Common myeloid progenitor, CD34-positive (primary cell): Measurements from ENCODE around the gene ZBED1.

Experiments used
- CTCF ChIA-PET: fragments of 350-600 bp; sonication (Branson Sonifier 250); formaldehyde crosslinking; loops from one replicate; lab custom pipeline; 2021; ENCODE audit warnings: antibody characterized with exemption; lab: Charles Lee
- POLR2A ChIA-PET: fragments of 350-600 bp; sonication (Branson Sonifier 250); formaldehyde crosslinking; loops from one replicate; lab custom pipeline; 2021; ENCODE audit warnings: antibody characterized with exemption; lab: Charles Lee
- DNase-seq, 3 donors: peaks; one replicate each; pipeline versions ENCODE4 v3.0.0 to v3.0.0-alpha.2; 2013
- H3K27ac ChIP-seq, 2 experiments: 1 replicate in 1 of 2; 2 replicates in 1 of 2; pipeline ENCODE4 v1.7.0; 2013; ENCODE audit warnings: inconsistent platforms in 2 of 2, low read length in 2 of 2, mild to moderate bottlenecking in 2 of 2, low read depth in 1 of 2, moderate library complexity in 1 of 2; ENCODE audit not compliant: severe bottlenecking in 2 of 2, insufficient read depth in 1 of 2, poor library complexity in 1 of 2
- H3K27me3 ChIP-seq, 5 experiments: replicated peaks in 2 of 5; 1 replicate in 3 of 5; 2 replicates in 2 of 5; pipeline versions ENCODE4 v1.6.1 to v1.7.0; 2013; ENCODE audit warnings: low read length in 4 of 5, mild to moderate bottlenecking in 2 of 5, moderate library complexity in 2 of 5, inconsistent platforms in 1 of 5; ENCODE audit not compliant: insufficient read depth in 5 of 5, control insufficient read depth in 4 of 5
- H3K36me3 ChIP-seq, 4 experiments: 1 replicate in 2 of 4; 2 replicates in 2 of 4; pipeline versions ENCODE4 v1.6.1 to v1.7.0; 2013; ENCODE audit warnings: low read length in 3 of 4, control low read depth in 1 of 4, mild to moderate bottlenecking in 1 of 4; ENCODE audit not compliant: control insufficient read depth in 4 of 4, insufficient read depth in 4 of 4
- H3K4me1 ChIP-seq, 4 experiments: 1 replicate in 3 of 4; 2 replicates in 1 of 4; pipeline versions ENCODE4 v1.6.1 to v1.7.1; 2013; ENCODE audit warnings: low read length in 3 of 4, mild to moderate bottlenecking in 3 of 4, control low read depth in 1 of 4, inconsistent platforms in 1 of 4, moderate library complexity in 1 of 4; ENCODE audit not compliant: control insufficient read depth in 4 of 4, insufficient read depth in 4 of 4; ENCODE audit errors: control extremely low read depth in 1 of 4
- H3K4me3 ChIP-seq, 7 experiments: 1 replicate in 4 of 7; 2 replicates in 3 of 7; pipeline versions ENCODE4 v1.5.1 to v1.7.0; 2013; ENCODE audit warnings: mild to moderate bottlenecking in 7 of 7, low read length in 6 of 7, moderate library complexity in 6 of 7, inconsistent platforms in 2 of 7, low read depth in 2 of 7, control low read depth in 1 of 7; ENCODE audit not compliant: insufficient read depth in 4 of 7, control insufficient read depth in 1 of 7; ENCODE audit errors: extremely low read depth in 1 of 7
- H3K9me3 ChIP-seq, 5 experiments: 1 replicate in 4 of 5; 2 replicates in 1 of 5; pipeline versions ENCODE4 v1.6.1 to v1.7.1; 2013; ENCODE audit warnings: low read length in 4 of 5, mild to moderate bottlenecking in 2 of 5, inconsistent platforms in 1 of 5, low read depth in 1 of 5, moderate library complexity in 1 of 5; ENCODE audit not compliant: control insufficient read depth in 4 of 5, insufficient read depth in 2 of 5; ENCODE audit errors: control extremely low read depth in 1 of 5
- WGBS: methylation state at CpG from one replicate; pipeline ENCODE4 v1.1.5; 2013; ENCODE audit not compliant: insufficient coverage; 5-methylcytosine and 5-hydroxymethylcytosine counted together

Gene ZBED1

GRCh38 chrX:2497961-2498780 is 2.6 kb downstream of the ZBED1 start:
- H3K4me3 ChIP-seq, result peak overlapping the region in 3 of 7 experiments; percentile 23 to 91 (median 79)
- no peaks in the 10 kb centered on the region for H3K9me3 ChIP-seq
- WGBS, result 88% methylated on average over 5 of the region's 11 CpGs
- H3K27ac ChIP-seq, result peak overlapping the region; percentile 6 to 67
- CTCF ChIA-PET, result no interaction called here
- H3K27me3 ChIP-seq, result no peaks in the 10 kb centered on the region
- H3K4me1 ChIP-seq, result peaks cover 5 to 33% (median 16%) of the 10 kb centered on the region in 4 experiments
- no peak for DNase-seq
- POLR2A ChIA-PET, result no interaction called here
- peaks cover 0 to 14% (median 4%) of the 10 kb centered on the region in 4 experiments for H3K36me3 ChIP-seq

GRCh38 chrX:2495595-2495994 is 5.2 kb downstream of the ZBED1 start:
- DNase-seq, result no peak
- Histone ChIP-seq H3K36me3 (peaks cover 4 to 33% (median 13%) of the 10 kb centered on the region in 4 experiments), H3K9me3 (no peaks in the 10 kb centered on the region), H3K4me1 (peaks cover 5 to 30% (median 16%) of the 10 kb centered on the region in 4 experiments), H3K4me3 (no peak overlapping the region), H3K27me3 (no peaks in the 10 kb centered on the region), H3K27ac (no peak overlapping the region)
- WGBS, result 94% methylated on average over 10 of the region's 14 CpGs
- ChIA-PET CTCF (no interaction called here), POLR2A (no interaction called here)

- Histone ChIP-seq H3K36me3 (peaks cover 13 to 55% (median 40%) of the 10 kb centered on the region in 4 experiments), H3K4me3 (no peak overlapping the region), H3K4me1 (peaks cover 0 to 9% (median 2%) of the 10 kb centered on the region in 4 experiments), H3K27ac (no peak overlapping the region), H3K27me3 (no peaks in the 10 kb centered on the region), H3K9me3 (no peaks in the 10 kb centered on the region)
- WGBS, result 96% methylated on average over 20 of the region's 22 CpGs
- ChIA-PET CTCF (no interaction called here), POLR2A (no interaction called here)
- DNase-seq, result no peak
These were observed 8.1 kb downstream of the ZBED1 start for GRCh38 chrX:2492531-2493218.

- Histone ChIP-seq H3K27me3 (no peaks in the 10 kb centered on the region), H3K36me3 (peaks cover 19 to 66% (median 52%) of the 10 kb centered on the region in 4 experiments), H3K27ac (no peak overlapping the region), H3K4me3 (no peak overlapping the region), H3K9me3 (no peaks in the 10 kb centered on the region), H3K4me1 (no peaks in the 10 kb centered on the region)
- DNase-seq, result no peak
- CTCF ChIA-PET, result no interaction called here
- 94% methylated on average over 22 of the region's 22 CpGs for WGBS
- POLR2A ChIA-PET, result no interaction called here
These were observed 10.1 kb downstream of the ZBED1 start for GRCh38 chrX:2490634-2491033.

- H3K27ac ChIP-seq, result no peak overlapping the region
- no peak for DNase-seq
- H3K4me3 ChIP-seq, result no peak overlapping the region
- WGBS, result 98% methylated on average over 65 of the region's 65 CpGs
- ChIA-PET POLR2A (no interaction called here), CTCF (no interaction called here)
- no peaks in the 10 kb centered on the region for H3K4me1 ChIP-seq
- no peaks in the 10 kb centered on the region for H3K9me3 ChIP-seq
- peaks cover 21 to 67% (median 51%) of the 10 kb centered on the region in 4 experiments for H3K36me3 ChIP-seq
- no peaks in the 10 kb centered on the region for H3K27me3 ChIP-seq
These were observed 11.0 kb downstream of the ZBED1 start for GRCh38 chrX:2489446-2490445.

- 98% methylated on average over 50 of the region's 50 CpGs for WGBS
- Histone ChIP-seq H3K27me3 (no peaks in the 10 kb centered on the region), H3K36me3 (peaks cover 21 to 73% (median 52%) of the 10 kb centered on the region in 4 experiments), H3K9me3 (no peaks in the 10 kb centered on the region), H3K27ac (no peak overlapping the region), H3K4me1 (no peaks in the 10 kb centered on the region), H3K4me3 (no peak overlapping the region)
- no peak for DNase-seq
- ChIA-PET CTCF (no interaction called here), POLR2A (no interaction called here)
These were observed 12.0 kb downstream of the ZBED1 start for GRCh38 chrX:2488621-2489285.
